ENCODE measurements around the gene GSTM1.
A peak's percentile ranks its signal among the peaks of the same experiment; 100 is the strongest.

- TF ChIP-seq, protein P1, sequence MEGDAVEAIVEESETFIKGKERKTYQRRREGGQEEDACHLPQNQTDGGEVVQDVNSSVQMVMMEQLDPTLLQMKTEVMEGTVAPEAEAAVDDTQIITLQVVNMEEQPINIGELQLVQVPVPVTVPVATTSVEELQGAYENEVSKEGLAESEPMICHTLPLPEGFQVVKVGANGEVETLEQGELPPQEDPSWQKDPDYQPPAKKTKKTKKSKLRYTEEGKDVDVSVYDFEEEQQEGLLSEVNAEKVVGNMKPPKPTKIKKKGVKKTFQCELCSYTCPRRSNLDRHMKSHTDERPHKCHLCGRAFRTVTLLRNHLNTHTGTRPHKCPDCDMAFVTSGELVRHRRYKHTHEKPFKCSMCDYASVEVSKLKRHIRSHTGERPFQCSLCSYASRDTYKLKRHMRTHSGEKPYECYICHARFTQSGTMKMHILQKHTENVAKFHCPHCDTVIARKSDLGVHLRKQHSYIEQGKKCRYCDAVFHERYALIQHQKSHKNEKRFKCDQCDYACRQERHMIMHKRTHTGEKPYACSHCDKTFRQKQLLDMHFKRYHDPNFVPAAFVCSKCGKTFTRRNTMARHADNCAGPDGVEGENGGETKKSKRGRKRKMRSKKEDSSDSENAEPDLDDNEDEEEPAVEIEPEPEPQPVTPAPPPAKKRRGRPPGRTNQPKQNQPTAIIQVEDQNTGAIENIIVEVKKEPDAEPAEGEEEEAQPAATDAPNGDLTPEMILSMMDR (IDR thresholded peaks at IDR 0.05; ENCODE audit: low read depth, low read length): no peak
- TF ChIP-seq POLR2A (IDR thresholded peaks at IDR 0.05; ENCODE audit: extremely low read depth, insufficient read length) (peak; percentile 70), MAX (IDR thresholded peaks at IDR 0.05; ENCODE audit: low read depth, low read length) (peak; percentile 42; the same call in 1 of the 2 replicates)
These were observed 31.8 kb upstream of the GSTM1 start, which contains the start of gene GSTM4 for GRCh38 chr1:109655615-109656519.

Data from NB4 (cell line).